HG03108 (cell line): ENCODE measurements around the gene OPA1.

Experiments used
- ATAC-seq: cut with Tn5 transposase; IDR thresholded peaks from one replicate; pipeline ENCODE4 v1.9.1; 2021; ENCODE audit warnings: moderate library complexity; ENCODE audit not compliant: unreplicated experiment

Gene OPA1, protein sequence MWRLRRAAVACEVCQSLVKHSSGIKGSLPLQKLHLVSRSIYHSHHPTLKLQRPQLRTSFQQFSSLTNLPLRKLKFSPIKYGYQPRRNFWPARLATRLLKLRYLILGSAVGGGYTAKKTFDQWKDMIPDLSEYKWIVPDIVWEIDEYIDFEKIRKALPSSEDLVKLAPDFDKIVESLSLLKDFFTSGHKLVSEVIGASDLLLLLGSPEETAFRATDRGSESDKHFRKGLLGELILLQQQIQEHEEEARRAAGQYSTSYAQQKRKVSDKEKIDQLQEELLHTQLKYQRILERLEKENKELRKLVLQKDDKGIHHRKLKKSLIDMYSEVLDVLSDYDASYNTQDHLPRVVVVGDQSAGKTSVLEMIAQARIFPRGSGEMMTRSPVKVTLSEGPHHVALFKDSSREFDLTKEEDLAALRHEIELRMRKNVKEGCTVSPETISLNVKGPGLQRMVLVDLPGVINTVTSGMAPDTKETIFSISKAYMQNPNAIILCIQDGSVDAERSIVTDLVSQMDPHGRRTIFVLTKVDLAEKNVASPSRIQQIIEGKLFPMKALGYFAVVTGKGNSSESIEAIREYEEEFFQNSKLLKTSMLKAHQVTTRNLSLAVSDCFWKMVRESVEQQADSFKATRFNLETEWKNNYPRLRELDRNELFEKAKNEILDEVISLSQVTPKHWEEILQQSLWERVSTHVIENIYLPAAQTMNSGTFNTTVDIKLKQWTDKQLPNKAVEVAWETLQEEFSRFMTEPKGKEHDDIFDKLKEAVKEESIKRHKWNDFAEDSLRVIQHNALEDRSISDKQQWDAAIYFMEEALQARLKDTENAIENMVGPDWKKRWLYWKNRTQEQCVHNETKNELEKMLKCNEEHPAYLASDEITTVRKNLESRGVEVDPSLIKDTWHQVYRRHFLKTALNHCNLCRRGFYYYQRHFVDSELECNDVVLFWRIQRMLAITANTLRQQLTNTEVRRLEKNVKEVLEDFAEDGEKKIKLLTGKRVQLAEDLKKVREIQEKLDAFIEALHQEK

DNA sequence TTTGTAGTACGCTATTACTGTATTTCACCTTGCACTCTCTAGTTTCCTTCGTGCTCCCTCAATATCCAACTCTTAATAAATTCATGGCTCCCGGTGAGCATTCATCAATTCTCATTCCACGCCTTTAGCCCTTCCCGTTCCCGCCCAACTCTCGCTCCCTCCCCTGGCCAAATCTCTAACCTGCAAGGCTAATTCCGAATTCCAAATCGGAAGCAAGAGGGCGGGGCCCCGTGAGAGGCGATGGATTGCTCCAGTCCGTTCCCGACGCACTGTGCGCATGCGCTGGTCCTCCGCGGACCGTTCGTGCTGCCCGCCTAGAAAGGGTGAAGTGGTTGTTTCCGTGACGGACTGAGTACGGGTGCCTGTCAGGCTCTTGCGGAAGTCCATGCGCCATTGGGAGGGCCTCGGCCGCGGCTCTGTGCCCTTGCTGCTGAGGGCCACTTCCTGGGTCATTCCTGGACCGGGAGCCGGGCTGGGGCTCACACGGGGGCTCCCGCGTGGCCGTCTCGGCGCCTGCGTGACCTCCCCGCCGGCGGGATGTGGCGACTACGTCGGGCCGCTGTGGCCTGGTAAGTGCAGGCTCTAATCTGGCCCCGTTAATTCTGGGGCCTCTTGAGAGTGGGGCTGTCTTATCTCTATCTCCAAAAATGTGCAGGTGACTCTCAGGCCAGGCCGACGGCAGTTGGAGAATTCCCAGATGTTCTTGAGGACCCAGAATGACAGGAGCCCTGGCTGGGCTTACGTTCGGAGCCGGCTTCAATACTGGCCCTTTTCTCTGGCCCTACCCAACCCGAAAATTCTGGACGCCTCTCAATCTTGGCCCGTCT is at the start of gene OPA1:
Gene OPA1 (plus strand): TSS at position 368 of the 827 bp plus-strand sequence. CDS start 170 bp downstream, at position 538.
- ATAC-seq: peak; percentile 99

DNA sequence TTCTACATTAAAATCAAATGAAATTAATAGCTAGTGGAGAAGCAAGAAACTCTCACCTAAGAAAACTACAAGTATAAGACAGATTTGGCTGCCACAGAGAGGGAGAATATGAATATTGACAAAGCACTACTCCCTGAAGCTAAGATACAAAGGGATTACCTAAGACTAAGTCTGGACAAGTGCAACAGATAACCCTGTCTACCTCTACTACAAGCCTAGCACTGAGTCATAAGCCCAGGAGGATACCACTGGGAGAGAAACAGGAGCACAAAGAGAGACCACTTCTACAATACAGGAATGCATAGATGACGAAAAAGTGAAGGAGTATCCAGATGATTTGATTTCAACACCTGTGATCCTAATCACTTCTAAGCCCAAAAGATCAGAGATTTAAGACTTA is 48.7 kb upstream of the OPA1 start:
- no peak for ATAC-seq

DNA sequence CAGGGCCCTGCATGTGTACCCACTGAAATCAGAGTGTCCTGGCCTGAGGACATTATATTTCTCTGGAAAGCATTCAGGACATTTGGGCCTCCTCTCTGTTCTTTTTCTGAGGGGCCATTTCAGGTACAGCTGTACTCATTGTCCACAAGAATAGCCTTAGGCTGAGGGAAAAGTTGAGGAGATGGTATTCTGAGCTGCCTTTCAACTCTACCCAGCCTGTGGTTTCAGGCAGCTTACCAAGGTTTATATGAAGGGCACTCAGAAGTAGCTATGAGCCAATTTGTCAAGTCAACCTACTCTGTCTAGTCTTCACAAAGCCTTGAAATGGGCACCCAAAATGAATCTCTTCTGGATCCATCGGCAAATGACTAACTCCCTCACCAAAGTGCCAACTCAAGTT is 47.7 kb upstream of the OPA1 start:
- ATAC-seq: no peak

DNA sequence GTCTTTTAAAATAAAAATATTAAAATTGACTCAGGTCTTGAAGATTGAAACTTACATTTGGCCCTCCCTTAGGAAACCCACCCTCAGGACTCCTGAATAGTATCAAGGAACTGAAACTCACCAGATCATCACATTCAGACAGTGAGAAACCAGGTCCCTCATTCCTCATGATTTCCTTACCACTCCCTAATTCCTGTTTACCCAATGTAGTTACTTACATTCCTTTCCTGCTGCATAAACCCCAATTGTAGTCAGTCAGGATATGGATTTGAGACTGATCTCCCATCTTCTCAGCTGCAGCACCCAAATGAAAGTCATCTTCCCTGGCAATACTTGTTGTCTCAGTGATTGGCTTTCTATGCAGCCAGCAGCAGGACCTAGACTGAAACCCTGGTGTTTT is 46.9 kb upstream of the OPA1 start:
- ATAC-seq: no peak

DNA sequence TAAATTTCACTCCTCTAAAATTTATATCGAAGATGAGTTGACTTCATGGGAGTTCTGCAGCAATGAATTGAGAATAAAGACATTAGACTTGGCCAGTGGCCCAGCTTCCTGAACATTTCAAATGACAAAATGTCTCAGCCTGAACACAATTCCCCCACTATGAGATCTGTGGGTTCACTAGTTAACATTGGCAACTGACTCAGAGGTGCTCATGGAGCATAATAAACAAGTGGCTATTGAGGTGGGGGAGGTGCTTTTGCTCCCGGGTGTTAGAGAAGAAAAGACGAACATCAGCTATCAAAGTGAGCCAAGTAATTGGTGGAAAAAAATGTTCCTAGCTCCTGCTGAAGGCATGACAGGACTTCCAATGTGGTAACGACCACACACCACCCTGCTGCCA is 44.6 kb upstream of the OPA1 start:
- no peak for ATAC-seq

DNA sequence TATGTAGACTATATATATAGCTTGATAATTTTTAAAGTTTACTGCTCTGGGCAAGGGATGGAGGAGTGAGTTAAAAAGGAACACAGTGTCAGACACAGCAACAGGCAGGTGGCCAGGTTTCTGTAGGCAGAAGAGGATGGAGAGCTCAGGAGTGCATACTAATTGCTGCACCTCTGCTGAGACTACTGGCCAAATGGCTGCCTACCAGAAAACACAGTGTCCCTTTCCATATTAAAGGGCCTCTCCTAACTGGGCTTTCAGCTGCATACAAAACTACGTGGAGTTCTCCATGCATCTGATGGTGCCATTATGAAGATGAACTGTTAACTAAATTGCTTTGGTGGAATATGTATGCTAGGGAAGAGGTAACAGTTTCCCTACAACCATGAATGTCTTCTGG is 40.1 kb upstream of the OPA1 start:
- no peak for ATAC-seq

DNA sequence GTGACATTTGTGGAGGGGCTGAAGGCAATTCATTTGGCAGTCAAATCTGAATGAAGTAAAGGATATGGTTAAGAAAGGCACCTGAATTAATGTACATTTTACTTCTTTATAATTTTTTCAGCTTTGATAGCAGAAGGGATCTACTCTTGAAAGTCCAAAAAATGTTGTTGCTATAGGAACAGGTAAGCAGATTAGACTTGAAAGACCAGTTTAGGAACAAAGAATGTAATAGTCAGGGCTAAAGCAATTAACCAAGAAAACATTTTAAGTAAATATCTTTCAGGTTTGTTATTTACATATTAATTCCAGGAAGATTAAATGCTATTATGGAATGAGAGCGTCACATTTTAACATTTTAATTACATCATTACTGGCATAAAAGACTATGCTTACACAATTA is 39.4 kb upstream of the OPA1 start:
- no peak for ATAC-seq

DNA sequence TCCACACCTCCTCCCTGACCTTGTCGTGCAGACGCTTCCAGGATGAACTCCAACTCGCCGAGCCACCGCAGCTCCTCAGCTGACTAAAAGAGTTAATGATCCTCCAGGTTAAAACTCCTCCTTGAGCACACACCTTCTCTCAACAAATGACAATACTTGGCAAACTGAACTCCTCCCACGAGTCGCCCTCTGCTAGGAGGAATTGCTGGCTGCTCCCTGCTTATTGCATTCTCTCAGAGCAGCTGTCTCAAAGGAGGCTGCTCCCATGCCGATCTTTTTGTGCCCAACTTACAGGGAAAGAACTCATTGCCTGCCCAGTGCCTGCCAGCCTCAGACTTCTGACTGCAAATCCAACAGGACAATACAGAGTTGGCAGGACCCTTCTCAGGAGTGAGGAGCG is 38.2 kb upstream of the OPA1 start, which contains the start of gene ATP13A4:
Gene ATP13A4 (minus strand): TSS at position 85 of the 400 bp plus-strand sequence. CDS start 96 bp downstream, outside the sequence.
- ATAC-seq: no peak

DNA sequence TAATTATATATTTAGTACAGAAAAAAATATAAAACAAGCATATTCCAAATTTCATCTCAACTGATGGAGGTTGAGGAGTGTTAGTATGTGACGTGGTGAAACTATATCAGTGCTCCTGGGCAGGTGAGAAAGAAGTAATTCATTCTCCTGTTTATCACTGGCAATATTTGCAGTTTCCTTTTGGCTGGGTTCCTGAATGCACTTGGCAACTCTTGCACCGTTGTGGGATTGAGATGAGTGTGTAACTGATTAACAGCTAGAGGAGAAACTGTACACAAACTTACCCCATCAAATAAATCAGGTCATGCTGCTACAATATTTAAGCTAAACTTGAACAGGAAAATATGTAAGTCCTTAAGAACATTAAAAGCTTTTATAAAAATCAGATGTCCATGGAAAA is 36.2 kb upstream of the OPA1 start:
- ATAC-seq: no peak

DNA sequence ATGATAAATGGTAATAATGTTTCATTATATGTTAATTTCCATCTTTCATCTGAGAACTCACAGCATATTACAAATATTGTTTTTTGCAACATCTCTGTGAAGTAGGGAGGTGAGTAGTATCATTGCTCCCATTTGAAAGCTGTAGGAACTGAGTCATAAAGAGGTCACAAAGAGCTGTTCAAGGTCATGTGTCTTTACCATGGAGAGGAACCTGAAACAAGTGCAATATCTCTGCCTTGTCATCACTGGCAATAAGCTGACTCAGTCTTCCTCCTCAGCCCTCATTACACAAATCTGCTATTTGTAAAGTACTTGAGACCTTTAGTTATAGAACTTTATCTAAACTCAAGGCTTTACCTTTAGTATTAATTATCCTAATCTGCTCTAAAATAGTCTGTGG is 33.9 kb upstream of the OPA1 start:
- ATAC-seq: no peak

DNA sequence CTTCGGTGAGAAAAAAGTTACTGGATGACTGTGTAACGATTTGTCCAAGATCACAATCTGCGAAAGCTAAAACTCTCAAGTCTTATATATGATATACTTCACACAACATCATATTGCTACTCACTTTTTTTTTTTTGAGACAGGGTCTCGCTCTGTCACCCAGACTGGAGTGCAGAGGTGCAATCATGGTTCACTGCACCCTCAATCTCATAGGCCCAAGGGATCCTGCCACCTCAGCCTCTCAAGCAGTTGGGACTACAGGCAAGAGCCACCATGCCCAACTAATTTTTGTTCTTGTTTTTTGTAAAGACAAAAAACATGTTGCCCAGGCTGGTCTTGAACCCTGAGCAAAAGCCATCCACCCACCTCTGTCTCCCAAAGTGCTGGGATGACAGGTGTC is 32.9 kb upstream of the OPA1 start:
- no peak for ATAC-seq

DNA sequence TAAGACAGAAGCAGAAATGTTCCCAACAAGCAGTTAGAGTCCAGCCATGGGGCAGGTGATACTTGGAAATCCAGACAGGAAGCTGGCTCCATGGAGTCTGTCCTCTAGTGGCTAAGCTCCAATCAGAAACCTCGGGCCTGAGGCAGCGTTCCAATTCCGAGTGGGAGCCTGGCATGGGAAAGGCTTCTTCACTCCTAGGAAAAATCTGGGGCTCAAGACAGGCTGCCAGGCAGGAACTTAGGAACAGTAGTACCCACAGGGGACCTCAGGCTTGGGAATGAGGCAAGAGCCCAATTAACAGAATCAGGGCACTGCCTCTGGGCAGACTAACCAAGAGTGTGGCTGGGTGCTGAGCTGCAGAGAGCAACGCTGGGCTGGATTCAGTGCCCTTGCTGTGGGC is 32.1 kb upstream of the OPA1 start:
- ATAC-seq: no peak

DNA sequence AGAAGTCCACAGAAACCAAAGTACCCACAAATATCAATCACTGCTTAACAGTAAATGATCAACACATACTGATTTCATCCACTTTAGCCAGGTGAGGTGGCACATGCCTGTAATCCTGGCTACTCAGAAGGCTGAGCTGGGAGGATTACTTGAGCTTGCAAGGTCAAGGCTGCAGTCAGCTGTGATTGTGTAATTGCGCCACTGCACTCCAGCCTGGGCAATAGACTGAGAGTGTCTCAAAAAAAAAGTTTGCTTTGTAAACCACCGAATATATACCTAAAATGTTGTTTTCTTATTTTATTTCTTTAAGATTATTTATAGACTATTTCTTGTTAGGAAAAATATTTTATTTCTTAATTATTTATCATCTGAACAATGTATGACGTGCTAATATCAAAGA is 29.6 kb upstream of the OPA1 start:
- no peak for ATAC-seq

DNA sequence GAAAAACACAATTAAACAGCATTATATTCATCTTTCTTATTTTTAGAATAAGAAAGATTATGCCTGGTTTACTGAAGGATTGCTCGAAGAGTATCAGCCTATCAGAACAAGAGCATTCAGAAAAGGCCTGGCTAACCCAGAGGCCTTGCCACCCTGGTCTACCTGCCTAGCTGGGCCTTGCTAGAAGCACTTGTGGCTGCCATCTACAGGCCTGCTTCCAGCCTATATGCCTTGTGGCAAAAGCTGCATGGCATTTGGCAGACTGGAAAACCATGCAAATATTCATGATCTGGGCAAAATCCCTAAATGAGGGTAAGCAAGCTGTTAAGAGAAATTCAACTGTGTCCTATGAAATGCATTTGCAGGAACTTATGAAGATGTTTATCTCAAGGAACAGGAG is 29.0 kb upstream of the OPA1 start:
- no peak for ATAC-seq

DNA sequence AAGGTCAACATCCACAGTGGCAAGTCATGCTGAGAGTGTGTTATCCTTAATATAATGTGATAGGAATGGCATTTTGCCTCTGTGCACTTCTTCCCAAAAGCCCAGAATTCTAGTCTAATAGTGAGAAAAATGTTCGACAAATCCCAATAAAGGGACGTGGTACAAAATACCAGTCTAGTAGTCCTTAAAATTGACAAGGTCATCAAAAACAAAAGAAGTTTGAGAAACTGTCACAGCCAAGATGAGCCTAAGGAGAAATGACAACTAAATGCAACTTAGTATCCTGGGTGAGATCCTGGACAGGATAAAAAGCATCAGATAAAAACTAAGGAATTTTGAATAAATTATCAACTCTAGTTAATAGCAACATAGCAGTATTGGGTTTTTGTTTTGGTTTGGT is 23.9 kb upstream of the OPA1 start:
- no peak for ATAC-seq

DNA sequence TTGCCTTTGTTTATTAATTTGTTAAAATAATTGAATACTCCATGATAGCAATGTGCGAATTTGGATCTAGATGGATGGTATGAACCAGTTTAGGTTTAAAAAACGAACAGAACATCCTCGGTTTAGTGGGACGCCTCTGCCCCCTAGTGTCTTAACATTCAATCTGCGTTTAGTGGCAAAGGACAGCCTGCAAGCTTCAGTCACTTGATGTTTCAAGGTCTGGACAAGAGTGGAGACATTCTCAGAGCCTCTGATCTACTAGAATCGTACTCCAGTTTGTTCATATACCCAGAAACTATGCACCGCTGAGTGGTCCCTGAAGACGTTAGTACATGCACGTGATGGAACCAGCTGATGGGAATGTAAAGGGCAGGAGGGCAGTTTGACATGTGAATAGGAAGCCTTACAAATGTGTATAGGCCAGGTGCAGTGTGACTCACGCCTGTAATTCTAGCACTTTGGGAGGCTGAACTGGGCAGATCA is 20.5 kb upstream of the OPA1 start:
- ATAC-seq: peak; percentile 72

DNA sequence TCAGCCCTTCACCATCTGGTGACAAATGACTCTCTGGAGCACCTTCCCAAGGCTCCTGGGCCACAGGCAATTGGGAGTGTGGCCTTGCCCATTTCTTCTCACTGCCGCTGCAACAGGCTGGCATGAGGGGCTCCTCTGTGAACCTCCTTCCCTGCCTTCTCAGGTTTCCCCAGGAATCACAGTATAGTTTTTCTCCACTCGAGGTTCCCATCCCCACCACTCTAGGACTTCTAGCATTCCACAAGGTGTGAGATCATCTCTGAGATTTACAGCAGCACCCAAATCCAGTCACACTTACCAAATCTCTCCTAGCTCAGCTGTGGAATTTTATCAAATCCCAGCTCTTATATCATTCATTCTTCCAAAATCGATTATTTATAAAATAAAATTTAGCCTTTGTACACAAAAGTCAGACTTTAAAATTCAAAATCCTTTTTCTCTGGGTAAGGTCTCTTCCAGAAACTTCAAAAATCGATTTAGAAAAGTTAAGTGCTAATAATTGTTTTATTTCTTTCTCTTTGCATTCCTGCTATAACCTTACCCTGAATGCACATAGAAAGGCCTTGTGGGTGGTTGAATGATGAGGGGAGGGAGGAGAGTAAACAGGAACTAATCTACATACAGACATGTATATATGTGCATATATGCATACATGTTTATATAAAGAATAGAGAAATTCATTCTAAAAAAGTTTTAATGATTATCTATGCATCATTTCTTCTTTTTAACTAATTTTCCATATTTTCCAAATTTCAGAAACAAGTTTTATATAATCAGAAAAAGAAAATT is 19.4 kb upstream of the OPA1 start:
- ATAC-seq: no peak

DNA sequence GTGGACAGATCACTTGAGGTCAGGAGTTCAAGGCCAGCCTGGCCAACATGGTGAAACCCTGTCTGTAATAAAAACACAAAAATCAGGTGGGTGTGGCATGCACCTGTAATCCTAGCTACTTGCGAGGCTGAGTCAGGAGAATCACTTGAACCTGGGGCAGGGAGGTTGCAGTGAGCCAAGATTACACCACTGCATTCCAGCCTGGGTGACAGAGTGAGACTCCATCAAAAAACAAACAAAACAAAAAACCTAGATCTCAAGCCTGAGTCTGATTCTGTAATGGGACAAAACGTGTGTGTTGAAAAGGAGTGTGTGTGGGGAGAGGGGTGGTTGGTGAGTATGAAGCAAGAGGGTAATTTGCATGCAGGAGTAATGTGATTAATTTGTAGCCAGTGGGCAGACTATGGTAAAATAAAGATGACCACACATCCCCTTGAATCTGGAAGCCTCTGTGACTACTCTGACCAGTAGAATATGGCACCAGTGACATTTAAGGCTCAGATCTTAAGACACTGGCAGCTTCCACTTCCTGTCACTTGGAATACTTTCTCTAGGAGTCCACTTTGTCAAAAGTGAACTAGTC is 18.4 kb upstream of the OPA1 start:
- no peak for ATAC-seq

DNA sequence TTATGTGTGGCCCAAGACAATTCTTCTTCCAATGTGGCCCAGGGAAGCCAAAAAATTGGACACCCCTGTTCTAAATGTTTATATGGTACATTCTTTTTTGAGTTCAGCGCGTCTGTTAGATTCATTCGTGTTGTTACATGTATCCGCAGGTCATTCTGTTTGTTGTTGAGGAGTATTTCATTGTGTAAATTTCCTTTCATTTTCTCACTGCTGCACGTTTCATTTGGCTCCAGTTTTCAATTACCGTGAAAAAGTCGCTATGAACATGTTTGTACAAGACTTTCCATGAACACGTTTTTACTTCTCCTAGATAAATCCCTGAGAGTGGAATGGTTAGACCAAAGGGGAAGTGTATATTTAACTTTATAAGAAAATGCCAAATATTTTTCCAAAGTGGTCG is 7.5 kb upstream of the OPA1 start:
- no peak for ATAC-seq

DNA sequence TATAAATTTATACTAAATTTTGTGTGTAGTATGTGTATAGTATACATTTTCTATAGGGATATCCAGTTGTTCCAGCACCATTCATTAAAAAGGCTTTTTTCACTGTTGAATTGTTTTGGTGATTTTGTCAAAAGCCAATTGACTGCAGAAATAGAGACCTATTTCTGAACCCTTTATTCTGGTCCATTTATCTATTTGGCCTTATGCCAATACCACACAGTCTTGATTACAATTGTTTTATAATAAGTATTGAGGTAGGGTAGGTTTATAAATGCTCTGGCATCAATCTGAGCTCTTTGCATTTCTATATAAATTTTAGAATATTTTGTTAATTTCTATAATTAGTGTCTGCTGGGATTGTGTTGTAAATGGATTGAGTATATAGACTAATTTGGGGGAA is 6.5 kb upstream of the OPA1 start:
- ATAC-seq: no peak
